GM20000 (cell line): ENCODE results near the gene ITSN2.
"Not testable (repeated sequence)": the region's sequence is repeated elsewhere in the genome, so short reads cannot be mapped to it uniquely, and the experiment has no call there.

Source experiments
- DNase-seq: peaks from one replicate; pipeline ENCODE4 v3.0.0; 2012; ENCODE audit warnings: low spot score
- TF ChIP-seq, protein P1 (sequence below): IDR thresholded peaks from 2 replicates; pipeline ENCODE4 v1.5.1; 2012; ENCODE audit warnings: mild to moderate bottlenecking, control low read depth; ENCODE audit errors: extremely low read depth, missing control alignments

The ITSN2 gene

DNA sequence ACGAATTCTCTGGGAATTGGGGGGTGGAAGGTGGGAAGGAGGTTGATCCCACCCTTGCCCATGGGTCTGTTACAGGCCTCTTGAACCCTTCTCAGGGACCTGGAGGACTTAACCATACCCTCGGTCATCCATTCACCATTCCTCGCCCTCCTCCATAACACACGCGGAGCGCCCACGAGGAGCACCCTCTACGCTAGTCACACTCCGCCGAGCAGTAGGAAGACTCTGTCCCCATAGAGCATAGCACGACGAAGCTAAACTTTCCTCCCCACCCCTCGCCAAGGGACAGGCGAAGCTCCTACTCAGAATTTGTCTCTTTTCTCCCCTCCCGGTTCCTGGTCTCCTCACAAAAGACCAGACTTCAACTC lies 611 bp upstream of the ITSN2 start:
- no peak for DNase-seq
- TF ChIP-seq, protein P1, sequence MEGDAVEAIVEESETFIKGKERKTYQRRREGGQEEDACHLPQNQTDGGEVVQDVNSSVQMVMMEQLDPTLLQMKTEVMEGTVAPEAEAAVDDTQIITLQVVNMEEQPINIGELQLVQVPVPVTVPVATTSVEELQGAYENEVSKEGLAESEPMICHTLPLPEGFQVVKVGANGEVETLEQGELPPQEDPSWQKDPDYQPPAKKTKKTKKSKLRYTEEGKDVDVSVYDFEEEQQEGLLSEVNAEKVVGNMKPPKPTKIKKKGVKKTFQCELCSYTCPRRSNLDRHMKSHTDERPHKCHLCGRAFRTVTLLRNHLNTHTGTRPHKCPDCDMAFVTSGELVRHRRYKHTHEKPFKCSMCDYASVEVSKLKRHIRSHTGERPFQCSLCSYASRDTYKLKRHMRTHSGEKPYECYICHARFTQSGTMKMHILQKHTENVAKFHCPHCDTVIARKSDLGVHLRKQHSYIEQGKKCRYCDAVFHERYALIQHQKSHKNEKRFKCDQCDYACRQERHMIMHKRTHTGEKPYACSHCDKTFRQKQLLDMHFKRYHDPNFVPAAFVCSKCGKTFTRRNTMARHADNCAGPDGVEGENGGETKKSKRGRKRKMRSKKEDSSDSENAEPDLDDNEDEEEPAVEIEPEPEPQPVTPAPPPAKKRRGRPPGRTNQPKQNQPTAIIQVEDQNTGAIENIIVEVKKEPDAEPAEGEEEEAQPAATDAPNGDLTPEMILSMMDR: no peak

DNA sequence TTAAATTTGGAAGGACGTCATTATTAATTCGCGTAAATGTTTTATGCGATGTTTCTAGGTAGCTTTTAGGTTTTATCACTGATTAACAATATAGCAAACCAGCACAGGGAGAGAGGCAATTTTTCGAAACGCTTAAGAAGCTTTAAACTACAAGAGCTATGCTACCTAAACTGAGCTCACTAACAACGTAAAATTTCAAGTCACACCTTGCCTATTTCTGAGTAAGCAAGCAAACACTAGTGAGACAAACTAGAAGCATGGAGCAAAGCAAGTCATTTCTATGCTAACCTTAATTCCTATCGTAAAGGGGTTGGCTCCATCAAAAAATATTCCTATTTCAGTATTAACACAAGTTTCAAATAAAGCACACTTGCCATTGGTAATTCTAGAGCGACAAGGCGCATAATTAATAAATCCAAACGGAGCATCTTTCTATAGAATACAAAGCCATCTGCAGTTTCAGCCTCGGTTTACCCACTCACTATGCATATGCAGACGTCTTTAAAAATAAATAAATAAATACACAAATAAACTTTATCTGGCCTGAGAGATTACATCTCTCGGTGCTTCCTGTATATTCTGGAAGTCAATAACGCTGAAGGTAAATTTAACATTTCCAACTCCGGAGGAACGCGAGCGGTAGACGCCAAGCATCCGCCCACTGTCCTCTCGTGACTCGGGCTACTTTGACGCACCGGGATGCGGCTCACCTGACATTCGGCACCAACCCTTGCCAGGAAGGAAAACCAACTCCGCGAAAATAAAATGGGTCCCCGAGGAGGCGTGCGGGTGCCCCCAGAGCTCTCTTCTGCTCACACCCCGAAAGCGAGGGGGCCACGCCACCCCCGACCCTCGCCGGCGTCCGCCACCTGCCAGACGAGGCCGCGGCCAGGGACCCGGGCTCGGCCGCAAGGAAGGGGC lies 947 bp downstream of the ITSN2 start:
- DNase-seq: no peak
- TF ChIP-seq, protein P1: no peak

DNA sequence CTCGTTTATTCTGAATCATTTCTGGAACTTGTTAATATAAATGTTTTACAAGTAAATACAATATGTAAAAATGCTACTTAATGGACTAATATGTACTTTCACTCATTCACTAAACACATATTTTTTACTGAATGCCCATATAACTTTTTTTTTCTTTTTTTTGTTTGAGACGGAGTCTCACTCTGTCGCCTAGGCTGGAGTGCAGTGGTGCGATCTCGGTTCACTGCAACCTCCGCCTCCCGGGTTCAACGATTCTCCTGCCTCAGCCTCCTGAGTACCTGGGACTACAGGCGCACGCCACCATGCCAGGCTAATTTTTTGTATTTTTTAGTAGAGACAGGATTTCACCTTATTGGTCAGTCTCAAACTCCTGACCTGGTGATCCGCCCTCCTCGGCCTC lies 2.6 kb downstream of the ITSN2 start:
- not testable (repeated sequence) for DNase-seq

DNA sequence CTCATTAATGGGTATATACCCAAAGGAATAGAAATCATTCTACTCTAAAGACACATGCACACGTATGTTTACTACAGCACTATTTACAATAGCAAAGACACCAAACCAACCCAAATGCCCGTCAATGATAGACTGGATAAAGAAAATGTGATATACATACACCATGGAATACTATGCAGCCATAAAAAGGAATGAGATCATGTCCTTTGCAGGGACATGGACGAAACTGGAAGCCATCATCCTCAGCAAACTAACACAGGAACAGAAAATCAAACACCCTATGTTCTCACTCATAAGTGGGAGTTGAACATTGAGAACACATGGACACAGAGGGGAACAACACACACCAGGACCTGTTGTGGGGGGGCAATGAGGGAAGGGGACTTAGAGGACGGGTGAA lies 3.2 kb downstream of the ITSN2 start:
- DNase-seq: not testable (repeated sequence)

DNA sequence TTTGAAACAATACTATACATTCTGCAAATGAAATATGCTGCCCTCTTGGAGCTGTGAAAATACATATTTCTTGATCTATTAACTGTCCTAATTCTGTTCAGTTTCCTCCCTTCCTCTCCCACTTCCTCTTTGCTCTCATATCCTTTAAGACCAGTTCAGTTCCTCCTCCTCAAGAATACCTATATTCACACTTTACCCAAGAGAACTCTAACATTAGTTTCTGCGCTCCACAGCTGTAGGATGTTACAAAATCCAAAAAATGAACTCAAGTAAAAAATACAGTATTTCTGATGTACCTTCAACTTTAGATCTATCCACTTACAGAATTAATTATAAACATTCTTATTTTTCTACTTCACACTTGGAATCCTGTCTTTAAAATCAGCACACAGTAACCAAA lies 5.4 kb downstream of the ITSN2 start:
- TF ChIP-seq, protein P1: no peak
- DNase-seq: no peak

DNA sequence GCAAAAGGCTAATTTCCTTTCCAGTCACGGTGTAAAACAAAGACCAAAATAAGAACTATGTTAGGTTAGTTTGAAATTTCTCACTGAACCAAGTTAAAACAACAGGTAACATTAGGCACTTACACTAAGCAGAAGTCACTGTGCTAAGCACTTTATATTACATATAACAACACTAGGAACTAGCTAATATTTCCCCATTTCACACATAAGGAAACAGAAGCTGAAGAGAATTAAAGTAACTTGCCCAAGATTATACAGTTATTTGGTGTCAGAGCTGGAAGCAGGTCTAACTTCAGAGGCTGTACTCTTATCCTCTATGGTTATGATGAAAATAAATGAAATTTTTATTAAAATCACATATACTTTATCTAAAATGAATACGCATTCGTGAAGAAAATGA lies 5.9 kb downstream of the ITSN2 start:
- DNase-seq: no peak
- TF ChIP-seq, protein P1: no peak

DNA sequence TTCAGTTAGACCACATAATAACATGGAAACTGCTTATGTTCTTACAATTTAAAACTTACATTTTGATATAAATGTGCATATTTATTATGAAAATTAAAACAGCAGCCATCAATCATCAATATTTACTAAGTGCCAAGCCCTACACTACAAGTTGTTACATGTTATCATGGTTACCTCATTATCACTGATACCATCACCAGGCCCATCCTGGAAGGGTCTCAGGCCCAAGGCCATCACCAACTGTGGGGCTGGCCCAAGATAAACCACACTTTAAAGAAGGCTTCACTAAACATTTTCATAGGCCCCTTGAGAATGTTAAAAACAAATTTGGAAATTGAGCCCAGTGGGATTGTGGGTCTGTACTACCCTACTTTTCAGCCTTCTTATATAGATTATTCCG lies 6.4 kb downstream of the ITSN2 start:
- TF ChIP-seq, protein P1: no peak
- no peak for DNase-seq

DNA sequence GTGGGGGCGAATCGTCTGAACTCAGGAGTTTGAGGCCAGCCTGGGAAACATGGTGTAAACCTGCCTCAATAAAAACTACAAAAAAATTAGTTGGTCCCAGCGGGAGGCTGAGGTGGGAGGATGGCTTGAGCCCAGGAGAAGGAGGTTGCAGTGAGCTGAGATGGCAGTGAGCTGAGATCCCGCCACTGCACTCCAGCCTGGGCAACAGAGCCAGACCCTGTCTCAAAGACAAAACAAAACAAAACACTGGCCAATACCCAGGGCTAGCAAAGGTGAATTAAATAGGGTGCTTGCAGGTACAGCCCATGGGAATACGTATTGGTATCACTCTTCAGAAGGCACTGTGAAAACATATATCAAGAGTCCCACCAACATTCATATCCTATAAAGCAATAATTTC lies 7.0 kb downstream of the ITSN2 start:
- no peak for DNase-seq
- TF ChIP-seq, protein P1: no peak
